PC-3 (cell line): ENCODE measurements around the gene SSU72. TPM values are rescaled to one million over a fixed set of nuclear protein-coding genes. Genes with fewer than 3 reads are reported as not detected.

Experiments used
- ATAC-seq: fragments of 200-7000 bp; cut with Tn5 transposase; 2 replicates; pipeline ENCODE4 v1.9.1; 2020; ENCODE audit warnings: mild to moderate bottlenecking, moderate library complexity
- BruUV-seq: library from RNA; stranded (reverse); fragments of 400-500 nt; replicated peaks from 2 replicates; lab custom pipeline; 2021; lab: Mats Ljungman, UMichigan
- CTCF ChIA-PET: fragments of 300-600 bp; sonication (Branson Sonifier 250); formaldehyde crosslinking; loops from one replicate; lab custom pipeline; 2022; ENCODE audit warnings: antibody characterized with exemption; lab: Charles Lee
- POLR2A ChIA-PET: fragments of 300-600 bp; sonication (Branson Sonifier 250); formaldehyde crosslinking; loops from one replicate; lab custom pipeline; 2022; ENCODE audit warnings: antibody characterized with exemption; ENCODE audit not compliant: unreplicated experiment; lab: Charles Lee
- DNase-seq: peaks from one replicate; pipeline ENCODE4 v3.0.0-alpha.2; 2015
- H2AFZ ChIP-seq: fragments of 300-600 bp; sonication (generic); 2 replicates; pipeline ENCODE4 v1.6.0; 2016; ENCODE audit warnings: antibody characterized with exemption, low read length
- H3F3A ChIP-seq: fragments of 300-600 bp; sonication (generic); one replicate; pipeline ENCODE4 v1.6.0; 2017; ENCODE audit warnings: antibody characterized with exemption, low read length, control low read depth, mild to moderate bottlenecking; ENCODE audit not compliant: unreplicated experiment
- H3K27ac ChIP-seq: fragments of 300-600 bp; sonication (generic); 2 replicates; pipeline ENCODE4 v1.5.1; 2016; ENCODE audit warnings: mild to moderate bottlenecking, low read length
- H3K27me3 ChIP-seq: fragments of 300-600 bp; sonication (generic); 2 replicates; pipeline ENCODE4 v1.6.1; 2016; ENCODE audit warnings: low read length, mixed read lengths
- H3K36me3 ChIP-seq: fragments of 300-600 bp; sonication (generic); 2 replicates; pipeline ENCODE4 v1.6.1; 2016; ENCODE audit warnings: low read depth, mixed run types, low read length, mixed read lengths
- H3K4me1 ChIP-seq: fragments of 300-600 bp; sonication (generic); 2 replicates; pipeline ENCODE4 v1.5.1; 2016; ENCODE audit warnings: low read length; ENCODE audit not compliant: insufficient read depth
- H3K4me2 ChIP-seq: fragments of 300-600 bp; sonication (generic); 2 replicates; pipeline ENCODE4 v1.6.0; 2016; ENCODE audit warnings: low read length
- H3K4me3 ChIP-seq: fragments of 300-600 bp; sonication (generic); 2 replicates; pipeline ENCODE4 v1.5.1; 2016; ENCODE audit warnings: mild to moderate bottlenecking, low read length, mixed read lengths
- H3K79me2 ChIP-seq: fragments of 300-600 bp; sonication (generic); 2 replicates; pipeline ENCODE4 v1.6.1; 2017; ENCODE audit warnings: low read length, mixed read lengths
- H3K9ac ChIP-seq: fragments of 300-600 bp; sonication (generic); 2 replicates; pipeline ENCODE4 v1.6.0; 2016; ENCODE audit warnings: mild to moderate bottlenecking, low read length
- H3K9me2 ChIP-seq: fragments of 300-600 bp; sonication (generic); replicated peaks from 2 replicates; pipeline ENCODE4 v1.6.1; 2016; ENCODE audit warnings: mixed run types, low read length, mixed read lengths
- H3K9me3 ChIP-seq: fragments of 300-600 bp; sonication (generic); 2 replicates; pipeline ENCODE4 v1.6.1; 2016; ENCODE audit warnings: low read length, mixed read lengths
- H4K20me1 ChIP-seq: fragments of 300-600 bp; sonication (generic); 2 replicates; pipeline ENCODE4 v1.6.1; 2016; ENCODE audit warnings: low read length, mixed read lengths
- CTCF ChIP-seq: fragments of 300-600 bp; sonication (generic); conservative IDR thresholded peaks from 2 replicates; pipeline ENCODE4 v1.5.1; 2017; ENCODE audit warnings: antibody characterized with exemption, low read depth, mild to moderate bottlenecking, low read length
- EZH2 ChIP-seq: fragments of 300-600 bp; sonication (generic); IDR thresholded peaks from one replicate; pipeline ENCODE4 v1.6.1; 2017; ENCODE audit warnings: antibody characterized with exemption, mild to moderate bottlenecking, low read length; ENCODE audit not compliant: unreplicated experiment
- EZH2phosphoT487 ChIP-seq: fragments of 300-600 bp; sonication (generic); IDR thresholded peaks from 2 replicates; pipeline ENCODE4 v1.6.1; 2018; ENCODE audit warnings: mild to moderate bottlenecking, antibody characterized with exemption, low read length, borderline replicate concordance
- intact Hi-C: fragments of 100-400 bp; cut with micrococcal nuclease; formaldehyde crosslinking; loops from 2 replicates; pipeline ENCODE4 v1.9.0; 2023
- total RNA-seq: library from RNA; depleted of rRNA; stranded (reverse); fragments of >200 nt; gene quantifications from 2 replicates; pipeline ENCODE4 v1.2.3, GENCODE V29; 2014

Gene SSU72
- total RNA-seq, 1 experiment from 2014 or later: 283 TPM

- Histone ChIP-seq H3K4me3 (no peak within 1 kb of the TSS), H3K27ac (no peak within 1 kb of the TSS), H2AFZ (no peak within 1 kb of the TSS), H3K36me3 (peaks cover 25% of the 10 kb centered on the region; the same call in 1 of the 2 replicates), H3K9me3 (no peaks in the 10 kb centered on the region), H3K9ac (no peak within 1 kb of the TSS), H3K4me2 (no peak within 1 kb of the TSS), H3K9me2 (no peaks in the 10 kb centered on the region), H3K4me1 (no peaks in the 10 kb centered on the region), H4K20me1 (no peaks in the 10 kb centered on the region), H3F3A (no peaks in the 10 kb centered on the region), H3K79me2 (no peaks in the 10 kb centered on the region), H3K27me3 (no peaks in the 10 kb centered on the region)
- CTCF ChIA-PET: no interaction called here
- DNase-seq (no peak), ATAC-seq (peak; percentile 39)
- POLR2A ChIA-PET: no interaction called here
- intact Hi-C loops: no loop called here
- BruUV-seq: no TSS peak
- TF ChIP-seq CTCF (no peak), EZH2phosphoT487 (no peak), EZH2 (no peak)
Measured at GRCh38 chr1:1540090-1540817, 34.4 kb downstream of the SSU72 start, which contains the start of gene TMEM240. Gene TMEM240 (minus strand): TSS chr1:1540624. CDS start chr1:1540346, 278 bp downstream.

- Histone ChIP-seq H3K4me2 (no peak overlapping the region), H3K4me3 (no peak overlapping the region), H3K27me3 (no peaks in the 10 kb centered on the region), H4K20me1 (no peaks in the 10 kb centered on the region), H3K4me1 (no peaks in the 10 kb centered on the region), H3F3A (no peaks in the 10 kb centered on the region), H3K36me3 (peaks cover 25% of the 10 kb centered on the region; the same call in 1 of the 2 replicates), H3K79me2 (no peaks in the 10 kb centered on the region), H3K27ac (no peak overlapping the region), H2AFZ (no peak overlapping the region), H3K9me3 (no peaks in the 10 kb centered on the region), H3K9me2 (no peaks in the 10 kb centered on the region), H3K9ac (no peak overlapping the region)
- no peak for TF ChIP-seq EZH2phosphoT487
- TF ChIP-seq CTCF: no peak
- TF ChIP-seq EZH2: no peak
- DNase-seq: no peak
- intact Hi-C loops: no loop called here
- ChIA-PET POLR2A (no interaction called here), CTCF (no interaction called here)
- no TSS peak for BruUV-seq
- 0 out of 2 replicates have a peak, but pooled peaks have one; percentile 8 for ATAC-seq
Measured at GRCh38 chr1:1539310-1540089, 35.2 kb downstream of the SSU72 start.

GRCh38 chr1:1538989-1539309, 35.7 kb downstream of the SSU72 start:
- no peaks in the 10 kb centered on the region for H3K27me3 ChIP-seq
- H3K4me2 ChIP-seq: no peak overlapping the region
- DNase-seq (no peak), ATAC-seq (no peak)
- no peak overlapping the region for H2AFZ ChIP-seq
- no peaks in the 10 kb centered on the region for H3F3A ChIP-seq
- H3K9ac ChIP-seq: no peak overlapping the region
- no peak overlapping the region for H3K4me3 ChIP-seq
- CTCF ChIA-PET: no interaction called here
- no peaks in the 10 kb centered on the region for H3K9me3 ChIP-seq
- no peaks in the 10 kb centered on the region for H3K4me1 ChIP-seq
- H4K20me1 ChIP-seq: no peaks in the 10 kb centered on the region
- no peak overlapping the region for H3K27ac ChIP-seq
- no peaks in the 10 kb centered on the region for H3K79me2 ChIP-seq
- BruUV-seq: no TSS peak
- POLR2A ChIA-PET: no interaction called here
- H3K9me2 ChIP-seq: no peaks in the 10 kb centered on the region
- peaks cover 22% of the 10 kb centered on the region; the same call in 1 of the 2 replicates for H3K36me3 ChIP-seq
- TF ChIP-seq EZH2: no peak
- no peak for TF ChIP-seq CTCF
- no peak for TF ChIP-seq EZH2phosphoT487
- intact Hi-C loops: no loop called here
